ENCODE data around the gene MXRA7.

MXRA7 gene

GRCh38 chr17:76659928-76660655 is 50.7 kb downstream of the MXRA7 start:
- DNase-seq (ENCODE audit: insufficient read length, low spot score) (no peak), FAIRE-seq (no peak)
- TF ChIP-seq PAX5 (IDR thresholded peaks at IDR 0.05; ENCODE audit: insufficient read depth, low read length, severe bottlenecking) (no peak), TAF1 (IDR thresholded peaks at IDR 0.05; ENCODE audit: low read depth, low read length) (no peak), SPI1 (IDR thresholded peaks at IDR 0.05; ENCODE audit: low read depth, low read length) (no peak), POLR2A (IDR thresholded peaks at IDR 0.05; ENCODE audit: low read depth, low read length) (no peak), POU2F2 (IDR thresholded peaks at IDR 0.05; ENCODE audit: low read depth, low read length) (no peak), POLR2AphosphoS5 (IDR thresholded peaks at IDR 0.05; ENCODE audit: low read depth, low read length) (no peak)

GRCh38 chr17:76658242-76658662 is 52.5 kb downstream of the MXRA7 start:
- no peak for DNase-seq (ENCODE audit: insufficient read length, low spot score)
- TF ChIP-seq PAX5 (IDR thresholded peaks at IDR 0.05; ENCODE audit: insufficient read depth, low read length, severe bottlenecking) (no peak), POU2F2 (IDR thresholded peaks at IDR 0.05; ENCODE audit: low read depth, low read length) (no peak), POLR2AphosphoS5 (IDR thresholded peaks at IDR 0.05; ENCODE audit: low read depth, low read length) (no peak), POLR2A (IDR thresholded peaks at IDR 0.05; ENCODE audit: low read depth, low read length) (no peak), SPI1 (IDR thresholded peaks at IDR 0.05; ENCODE audit: low read depth, low read length) (no peak), TAF1 (IDR thresholded peaks at IDR 0.05; ENCODE audit: low read depth, low read length) (no peak)
- FAIRE-seq, result no peak

GRCh38 chr17:76657505-76658241 is 53.1 kb downstream of the MXRA7 start:
- FAIRE-seq (no peak), DNase-seq (ENCODE audit: insufficient read length, low spot score) (no peak)
- no peak for TF ChIP-seq TAF1 (IDR thresholded peaks at IDR 0.05; ENCODE audit: low read depth, low read length)
- no peak for TF ChIP-seq POLR2AphosphoS5 (IDR thresholded peaks at IDR 0.05; ENCODE audit: low read depth, low read length)

- TF ChIP-seq TAF1 (IDR thresholded peaks at IDR 0.05; ENCODE audit: low read depth, low read length), result no peak
- TF ChIP-seq POLR2A (IDR thresholded peaks at IDR 0.05; ENCODE audit: low read depth, low read length), result no peak
- no peak for TF ChIP-seq POU2F2 (IDR thresholded peaks at IDR 0.05; ENCODE audit: low read depth, low read length)
- no peak for TF ChIP-seq POLR2AphosphoS5 (IDR thresholded peaks at IDR 0.05; ENCODE audit: low read depth, low read length)
- no peak for TF ChIP-seq SPI1 (IDR thresholded peaks at IDR 0.05; ENCODE audit: low read depth, low read length)
- no peak for TF ChIP-seq PAX5 (IDR thresholded peaks at IDR 0.05; ENCODE audit: insufficient read depth, low read length, severe bottlenecking)
- FAIRE-seq, result no peak
- no peak for DNase-seq (ENCODE audit: insufficient read length, low spot score)
Measured at GRCh38 chr17:76654408-76654807, 56.4 kb downstream of the MXRA7 start.

- no peak for FAIRE-seq
Measured at GRCh38 chr17:76650504-76650903, 60.3 kb downstream of the MXRA7 start.

GRCh38 chr17:76646712-76647111 is 64.1 kb downstream of the MXRA7 start:
- DNase-seq (ENCODE audit: insufficient read length, low spot score), result no peak
- no peak for FAIRE-seq
- TF ChIP-seq POU2F2 (IDR thresholded peaks at IDR 0.05; ENCODE audit: low read depth, low read length) (no peak), POLR2AphosphoS5 (IDR thresholded peaks at IDR 0.05; ENCODE audit: low read depth, low read length) (no peak), SPI1 (IDR thresholded peaks at IDR 0.05; ENCODE audit: low read depth, low read length) (no peak), PAX5 (IDR thresholded peaks at IDR 0.05; ENCODE audit: insufficient read depth, low read length, severe bottlenecking) (no peak), TAF1 (IDR thresholded peaks at IDR 0.05; ENCODE audit: low read depth, low read length) (no peak), POLR2A (IDR thresholded peaks at IDR 0.05; ENCODE audit: low read depth, low read length) (no peak)

More at GRCh38 chr17:76650504-76650903, 60.3 kb downstream of the MXRA7 start:
- DNase-seq (ENCODE audit: insufficient read length, low spot score), result no peak
- TF ChIP-seq PAX5 (IDR thresholded peaks at IDR 0.05; ENCODE audit: insufficient read depth, low read length, severe bottlenecking), result no peak
- no peak for TF ChIP-seq SPI1 (IDR thresholded peaks at IDR 0.05; ENCODE audit: low read depth, low read length)

- TF ChIP-seq TAF1 (IDR thresholded peaks at IDR 0.05; ENCODE audit: low read depth, low read length) (no peak), POLR2AphosphoS5 (IDR thresholded peaks at IDR 0.05; ENCODE audit: low read depth, low read length) (no peak), POU2F2 (IDR thresholded peaks at IDR 0.05; ENCODE audit: low read depth, low read length) (no peak), PAX5 (IDR thresholded peaks at IDR 0.05; ENCODE audit: insufficient read depth, low read length, severe bottlenecking) (no peak), POLR2A (IDR thresholded peaks at IDR 0.05; ENCODE audit: low read depth, low read length) (no peak), SPI1 (IDR thresholded peaks at IDR 0.05; ENCODE audit: low read depth, low read length) (no peak)
- DNase-seq (ENCODE audit: insufficient read length, low spot score), result no peak
- no peak for FAIRE-seq
Measured at GRCh38 chr17:76645481-76645880, 65.3 kb downstream of the MXRA7 start.

- TF ChIP-seq TAF1 (IDR thresholded peaks at IDR 0.05; ENCODE audit: low read depth, low read length) (no peak), SPI1 (IDR thresholded peaks at IDR 0.05; ENCODE audit: low read depth, low read length) (no peak), PAX5 (IDR thresholded peaks at IDR 0.05; ENCODE audit: insufficient read depth, low read length, severe bottlenecking) (no peak), POU2F2 (IDR thresholded peaks at IDR 0.05; ENCODE audit: low read depth, low read length) (no peak), POLR2AphosphoS5 (IDR thresholded peaks at IDR 0.05; ENCODE audit: low read depth, low read length) (no peak), POLR2A (IDR thresholded peaks at IDR 0.05; ENCODE audit: low read depth, low read length) (no peak)
- no peak for FAIRE-seq
- DNase-seq (ENCODE audit: insufficient read length, low spot score), result no peak
Measured at GRCh38 chr17:76644995-76645394, 65.8 kb downstream of the MXRA7 start.

GRCh38 chr17:76643553-76644148 is 67.1 kb downstream of the MXRA7 start, which contains the start of gene ST6GALNAC1:
Gene ST6GALNAC1, minus strand, starts transcription at chr17:76643757. Its CDS starts 119 bp downstream, at chr17:76643638.
- DNase-seq (ENCODE audit: insufficient read length, low spot score), result no peak
- TF ChIP-seq SPI1 (IDR thresholded peaks at IDR 0.05; ENCODE audit: low read depth, low read length) (no peak), PAX5 (IDR thresholded peaks at IDR 0.05; ENCODE audit: insufficient read depth, low read length, severe bottlenecking) (no peak), POLR2AphosphoS5 (IDR thresholded peaks at IDR 0.05; ENCODE audit: low read depth, low read length) (no peak), TAF1 (IDR thresholded peaks at IDR 0.05; ENCODE audit: low read depth, low read length) (no peak), POU2F2 (IDR thresholded peaks at IDR 0.05; ENCODE audit: low read depth, low read length) (no peak), POLR2A (IDR thresholded peaks at IDR 0.05; ENCODE audit: low read depth, low read length) (no peak)
- FAIRE-seq, result no peak

All from GM12891 (cell line).